ENCODE results near the gene SERPINB7. TPM values are rescaled to one million over a fixed set of nuclear protein-coding genes. Genes with fewer than 3 reads are reported as not detected.

The SERPINB7 gene
- total and polyA plus RNA-seq, 2 of the 8 experiments (the other 6 are each of a cell fraction or from before 2014, with no cell fraction given) = not detected

DNA sequence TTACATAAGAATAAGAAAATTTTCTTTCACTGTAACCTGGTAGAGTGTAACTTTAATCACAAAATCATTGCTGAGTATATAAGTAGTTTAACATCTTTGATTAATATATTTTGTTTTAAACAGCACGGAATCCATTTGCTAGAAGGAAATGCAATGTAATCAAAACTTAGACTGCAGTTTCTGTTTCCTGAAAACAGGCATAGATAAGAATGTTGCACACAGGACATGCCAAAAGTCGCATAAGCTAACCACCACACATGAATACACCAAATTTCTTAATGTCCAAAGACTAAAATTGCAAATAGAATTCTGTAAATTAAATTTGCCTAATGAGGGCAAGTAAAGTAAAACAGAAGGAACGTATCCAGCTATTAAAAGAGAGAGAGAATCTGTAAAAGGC, 61.2 kb downstream of the SERPINB7 start (continued):
- TF ChIP-seq, protein P1, sequence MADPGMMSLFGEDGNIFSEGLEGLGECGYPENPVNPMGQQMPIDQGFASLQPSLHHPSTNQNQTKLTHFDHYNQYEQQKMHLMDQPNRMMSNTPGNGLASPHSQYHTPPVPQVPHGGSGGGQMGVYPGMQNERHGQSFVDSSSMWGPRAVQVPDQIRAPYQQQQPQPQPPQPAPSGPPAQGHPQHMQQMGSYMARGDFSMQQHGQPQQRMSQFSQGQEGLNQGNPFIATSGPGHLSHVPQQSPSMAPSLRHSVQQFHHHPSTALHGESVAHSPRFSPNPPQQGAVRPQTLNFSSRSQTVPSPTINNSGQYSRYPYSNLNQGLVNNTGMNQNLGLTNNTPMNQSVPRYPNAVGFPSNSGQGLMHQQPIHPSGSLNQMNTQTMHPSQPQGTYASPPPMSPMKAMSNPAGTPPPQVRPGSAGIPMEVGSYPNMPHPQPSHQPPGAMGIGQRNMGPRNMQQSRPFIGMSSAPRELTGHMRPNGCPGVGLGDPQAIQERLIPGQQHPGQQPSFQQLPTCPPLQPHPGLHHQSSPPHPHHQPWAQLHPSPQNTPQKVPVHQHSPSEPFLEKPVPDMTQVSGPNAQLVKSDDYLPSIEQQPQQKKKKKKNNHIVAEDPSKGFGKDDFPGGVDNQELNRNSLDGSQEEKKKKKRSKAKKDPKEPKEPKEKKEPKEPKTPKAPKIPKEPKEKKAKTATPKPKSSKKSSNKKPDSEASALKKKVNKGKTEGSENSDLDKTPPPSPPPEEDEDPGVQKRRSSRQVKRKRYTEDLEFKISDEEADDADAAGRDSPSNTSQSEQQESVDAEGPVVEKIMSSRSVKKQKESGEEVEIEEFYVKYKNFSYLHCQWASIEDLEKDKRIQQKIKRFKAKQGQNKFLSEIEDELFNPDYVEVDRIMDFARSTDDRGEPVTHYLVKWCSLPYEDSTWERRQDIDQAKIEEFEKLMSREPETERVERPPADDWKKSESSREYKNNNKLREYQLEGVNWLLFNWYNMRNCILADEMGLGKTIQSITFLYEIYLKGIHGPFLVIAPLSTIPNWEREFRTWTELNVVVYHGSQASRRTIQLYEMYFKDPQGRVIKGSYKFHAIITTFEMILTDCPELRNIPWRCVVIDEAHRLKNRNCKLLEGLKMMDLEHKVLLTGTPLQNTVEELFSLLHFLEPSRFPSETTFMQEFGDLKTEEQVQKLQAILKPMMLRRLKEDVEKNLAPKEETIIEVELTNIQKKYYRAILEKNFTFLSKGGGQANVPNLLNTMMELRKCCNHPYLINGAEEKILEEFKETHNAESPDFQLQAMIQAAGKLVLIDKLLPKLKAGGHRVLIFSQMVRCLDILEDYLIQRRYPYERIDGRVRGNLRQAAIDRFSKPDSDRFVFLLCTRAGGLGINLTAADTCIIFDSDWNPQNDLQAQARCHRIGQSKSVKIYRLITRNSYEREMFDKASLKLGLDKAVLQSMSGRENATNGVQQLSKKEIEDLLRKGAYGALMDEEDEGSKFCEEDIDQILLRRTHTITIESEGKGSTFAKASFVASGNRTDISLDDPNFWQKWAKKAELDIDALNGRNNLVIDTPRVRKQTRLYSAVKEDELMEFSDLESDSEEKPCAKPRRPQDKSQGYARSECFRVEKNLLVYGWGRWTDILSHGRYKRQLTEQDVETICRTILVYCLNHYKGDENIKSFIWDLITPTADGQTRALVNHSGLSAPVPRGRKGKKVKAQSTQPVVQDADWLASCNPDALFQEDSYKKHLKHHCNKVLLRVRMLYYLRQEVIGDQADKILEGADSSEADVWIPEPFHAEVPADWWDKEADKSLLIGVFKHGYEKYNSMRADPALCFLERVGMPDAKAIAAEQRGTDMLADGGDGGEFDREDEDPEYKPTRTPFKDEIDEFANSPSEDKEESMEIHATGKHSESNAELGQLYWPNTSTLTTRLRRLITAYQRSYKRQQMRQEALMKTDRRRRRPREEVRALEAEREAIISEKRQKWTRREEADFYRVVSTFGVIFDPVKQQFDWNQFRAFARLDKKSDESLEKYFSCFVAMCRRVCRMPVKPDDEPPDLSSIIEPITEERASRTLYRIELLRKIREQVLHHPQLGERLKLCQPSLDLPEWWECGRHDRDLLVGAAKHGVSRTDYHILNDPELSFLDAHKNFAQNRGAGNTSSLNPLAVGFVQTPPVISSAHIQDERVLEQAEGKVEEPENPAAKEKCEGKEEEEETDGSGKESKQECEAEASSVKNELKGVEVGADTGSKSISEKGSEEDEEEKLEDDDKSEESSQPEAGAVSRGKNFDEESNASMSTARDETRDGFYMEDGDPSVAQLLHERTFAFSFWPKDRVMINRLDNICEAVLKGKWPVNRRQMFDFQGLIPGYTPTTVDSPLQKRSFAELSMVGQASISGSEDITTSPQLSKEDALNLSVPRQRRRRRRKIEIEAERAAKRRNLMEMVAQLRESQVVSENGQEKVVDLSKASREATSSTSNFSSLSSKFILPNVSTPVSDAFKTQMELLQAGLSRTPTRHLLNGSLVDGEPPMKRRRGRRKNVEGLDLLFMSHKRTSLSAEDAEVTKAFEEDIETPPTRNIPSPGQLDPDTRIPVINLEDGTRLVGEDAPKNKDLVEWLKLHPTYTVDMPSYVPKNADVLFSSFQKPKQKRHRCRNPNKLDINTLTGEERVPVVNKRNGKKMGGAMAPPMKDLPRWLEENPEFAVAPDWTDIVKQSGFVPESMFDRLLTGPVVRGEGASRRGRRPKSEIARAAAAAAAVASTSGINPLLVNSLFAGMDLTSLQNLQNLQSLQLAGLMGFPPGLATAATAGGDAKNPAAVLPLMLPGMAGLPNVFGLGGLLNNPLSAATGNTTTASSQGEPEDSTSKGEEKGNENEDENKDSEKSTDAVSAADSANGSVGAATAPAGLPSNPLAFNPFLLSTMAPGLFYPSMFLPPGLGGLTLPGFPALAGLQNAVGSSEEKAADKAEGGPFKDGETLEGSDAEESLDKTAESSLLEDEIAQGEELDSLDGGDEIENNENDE (IDR thresholded peaks at IDR 0.05; ENCODE audit: insufficient replicate concordance, low read length) = no peak
- no peak for TF ChIP-seq SIRT6 (IDR thresholded peaks at IDR 0.05; ENCODE audit: low read length)
- no peak for TF ChIP-seq SP2 (IDR thresholded peaks at IDR 0.05; ENCODE audit: low read length)
- TF ChIP-seq SP4 (IDR thresholded peaks at IDR 0.05; ENCODE audit: low read length) = no peak
- TF ChIP-seq, protein P2, sequence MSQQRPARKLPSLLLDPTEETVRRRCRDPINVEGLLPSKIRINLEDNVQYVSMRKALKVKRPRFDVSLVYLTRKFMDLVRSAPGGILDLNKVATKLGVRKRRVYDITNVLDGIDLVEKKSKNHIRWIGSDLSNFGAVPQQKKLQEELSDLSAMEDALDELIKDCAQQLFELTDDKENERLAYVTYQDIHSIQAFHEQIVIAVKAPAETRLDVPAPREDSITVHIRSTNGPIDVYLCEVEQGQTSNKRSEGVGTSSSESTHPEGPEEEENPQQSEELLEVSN (IDR thresholded peaks at IDR 0.05) = no peak
- no peak for TF ChIP-seq ZNF274 (IDR thresholded peaks at IDR 0.05; ENCODE audit: borderline replicate concordance, extremely low read depth, low read length)
- TF ChIP-seq, protein P3, sequence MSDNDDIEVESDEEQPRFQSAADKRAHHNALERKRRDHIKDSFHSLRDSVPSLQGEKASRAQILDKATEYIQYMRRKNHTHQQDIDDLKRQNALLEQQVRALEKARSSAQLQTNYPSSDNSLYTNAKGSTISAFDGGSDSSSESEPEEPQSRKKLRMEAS (IDR thresholded peaks at IDR 0.05) = no peak
- TF ChIP-seq CREB1 (IDR thresholded peaks at IDR 0.05) = no peak
- no peak for TF ChIP-seq POLR2AphosphoS5 (IDR thresholded peaks at IDR 0.05; ENCODE audit: low read depth, low read length)
- TF ChIP-seq SIN3A (conservative IDR thresholded peaks at IDR 0.05 in 1 of 2, IDR thresholded peaks at IDR 0.05 in 1 of 2; ENCODE audit: low read depth in 1 of 2, low read length in 2 of 2) = no peak

All from H1 (cell line).